PC-3 (cell line): ENCODE measurements around the gene TRABD.

Experiments
- CTCF ChIP-seq: fragments of 300-600 bp; sonication (generic); conservative IDR thresholded peaks from 2 replicates; pipeline ENCODE4 v1.5.1; 2017; ENCODE audit warnings: antibody characterized with exemption, low read depth, mild to moderate bottlenecking, low read length
- EZH2 ChIP-seq: fragments of 300-600 bp; sonication (generic); IDR thresholded peaks from one replicate; pipeline ENCODE4 v1.6.1; 2017; ENCODE audit warnings: antibody characterized with exemption, mild to moderate bottlenecking, low read length; ENCODE audit not compliant: unreplicated experiment
- EZH2phosphoT487 ChIP-seq: fragments of 300-600 bp; sonication (generic); IDR thresholded peaks from 2 replicates; pipeline ENCODE4 v1.6.1; 2018; ENCODE audit warnings: mild to moderate bottlenecking, antibody characterized with exemption, low read length, borderline replicate concordance

- TF ChIP-seq CTCF (no peak), EZH2phosphoT487 (no peak), EZH2 (no peak)
Observed at GRCh38 chr22:50148166-50148500, 37.6 kb upstream of the TRABD start.
